HT-29 (cell line): ENCODE measurements around the gene PDK2. TPM values are rescaled to one million over a fixed set of nuclear protein-coding genes. Genes with fewer than 3 reads are reported as not detected.

Source experiments
- DNase-seq: peaks from one replicate; pipeline ENCODE4 v3.0.0-alpha.2; 2015; ENCODE audit warnings: low spot score
- total RNA-seq: library from RNA; depleted of rRNA; stranded (reverse); fragments of >200 nt; shearing (Covaris generic); gene quantifications from 2 replicates; pipeline ENCODE4 v1.2.3, GENCODE V29; 2014

PDK2 gene
- total RNA-seq, 1 experiment from 2014 or later = 31.9 TPM

DNA sequence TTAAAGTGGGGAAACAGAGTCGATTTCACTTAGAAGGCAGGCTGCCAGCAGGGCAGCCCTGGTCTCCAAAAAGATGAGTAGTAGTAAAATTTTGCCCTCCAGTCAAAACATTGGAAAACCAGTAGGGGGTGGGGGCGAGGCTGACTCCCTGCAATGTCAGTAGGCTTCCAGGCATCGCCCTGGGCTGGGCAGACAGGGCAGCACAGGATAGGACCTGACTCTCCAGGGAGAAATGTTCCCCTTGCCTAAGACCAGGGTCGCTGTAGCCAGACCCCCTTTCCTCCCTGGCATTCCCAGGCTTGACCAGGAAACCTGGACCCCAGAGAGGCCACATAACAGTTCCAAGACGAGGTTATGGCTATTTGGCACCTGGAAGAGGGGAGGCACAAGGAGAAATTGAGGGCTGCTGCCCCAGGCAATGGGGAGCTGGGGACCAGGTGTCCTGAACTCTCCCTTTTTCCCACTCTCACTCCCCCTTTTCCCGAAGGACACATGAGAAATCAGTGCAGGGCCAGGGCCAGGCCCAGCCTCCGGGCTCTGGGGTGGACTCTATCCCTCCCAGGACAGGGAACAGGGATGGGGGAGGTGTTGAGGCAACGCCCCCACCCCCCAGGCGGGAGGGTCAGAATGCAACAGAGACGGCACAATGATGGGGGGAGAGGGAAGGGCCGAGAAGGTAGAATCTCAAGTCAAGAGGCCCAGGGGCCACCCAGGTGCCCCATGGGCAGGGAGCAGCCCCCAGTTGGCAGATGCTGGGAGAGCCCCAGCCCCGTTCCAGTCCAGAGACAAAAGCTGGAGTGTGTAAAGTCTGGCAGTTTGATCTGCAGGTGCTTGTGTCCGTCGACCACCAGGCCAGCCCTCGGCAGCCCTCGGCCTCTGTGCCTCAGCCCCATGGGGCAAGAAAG lies 39.3 kb downstream of the PDK2 start:
- DNase-seq = no peak

DNA sequence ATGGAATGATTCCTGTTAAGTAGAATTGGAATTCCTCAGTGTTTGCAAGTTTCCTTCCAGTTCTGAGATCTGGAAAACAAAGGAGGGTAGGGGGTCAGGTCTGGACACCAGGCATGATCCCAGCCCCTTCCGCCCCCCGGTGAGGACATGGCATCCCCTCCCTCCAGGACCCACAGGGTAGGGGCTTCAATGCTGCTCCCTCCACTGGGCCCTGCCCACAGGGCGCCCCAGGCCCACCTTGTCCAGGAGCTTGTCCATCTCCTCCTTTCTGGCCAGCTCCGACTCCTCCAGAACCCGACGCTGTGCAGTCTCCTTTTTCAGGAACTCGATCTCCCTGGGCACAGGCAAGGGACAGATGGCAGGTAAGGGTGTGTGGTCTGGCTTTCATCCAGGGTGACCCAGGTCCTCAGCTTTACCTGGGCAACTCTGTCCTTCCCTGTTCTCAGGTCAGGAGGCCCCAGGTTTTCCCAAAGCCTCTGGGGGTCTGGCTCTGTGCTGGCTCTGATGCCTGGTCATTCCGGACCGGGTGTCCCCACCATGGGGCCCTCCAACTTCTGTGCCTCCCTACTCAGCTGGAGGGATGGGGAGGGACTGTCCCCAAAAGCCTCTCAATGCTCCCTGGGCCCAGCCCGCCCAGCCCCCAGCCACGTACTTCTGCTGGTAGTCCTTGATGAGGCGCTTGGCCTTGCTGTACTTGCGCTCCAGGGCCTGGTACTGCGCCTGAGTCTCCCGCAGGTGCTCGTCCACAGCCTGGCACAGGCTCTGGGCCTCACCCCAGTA lies 40.4 kb downstream of the PDK2 start:
- DNase-seq = no peak

DNA sequence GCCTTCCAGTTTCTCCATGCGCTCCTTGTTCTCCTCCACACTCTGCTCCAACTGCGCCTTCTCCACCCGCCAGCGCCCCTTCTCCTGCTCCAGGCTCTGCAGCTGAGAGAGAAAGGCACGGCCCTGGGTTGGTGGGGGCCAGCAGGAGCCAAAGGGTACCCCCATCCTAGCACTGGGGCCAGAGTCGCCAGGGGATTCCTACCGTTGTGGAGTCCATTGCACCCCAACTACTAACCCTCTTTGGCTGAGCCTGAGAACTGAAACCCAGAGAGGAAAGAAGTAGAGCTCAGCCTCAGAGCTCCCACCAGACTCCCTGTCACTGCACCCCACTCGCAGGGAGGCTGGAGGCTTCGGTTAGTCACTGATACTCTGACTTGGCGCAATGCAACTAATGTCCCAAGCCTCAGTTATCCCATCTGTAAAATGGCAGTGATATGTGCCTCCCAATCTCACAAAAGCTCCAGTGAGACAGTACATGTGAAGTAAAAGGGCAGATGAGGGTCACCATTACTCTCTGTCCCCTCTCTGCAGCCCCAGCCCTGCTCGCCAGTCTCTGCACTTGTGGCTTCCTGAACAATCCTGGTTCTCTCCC lies 41.0 kb downstream of the PDK2 start:
- DNase-seq = no peak

DNA sequence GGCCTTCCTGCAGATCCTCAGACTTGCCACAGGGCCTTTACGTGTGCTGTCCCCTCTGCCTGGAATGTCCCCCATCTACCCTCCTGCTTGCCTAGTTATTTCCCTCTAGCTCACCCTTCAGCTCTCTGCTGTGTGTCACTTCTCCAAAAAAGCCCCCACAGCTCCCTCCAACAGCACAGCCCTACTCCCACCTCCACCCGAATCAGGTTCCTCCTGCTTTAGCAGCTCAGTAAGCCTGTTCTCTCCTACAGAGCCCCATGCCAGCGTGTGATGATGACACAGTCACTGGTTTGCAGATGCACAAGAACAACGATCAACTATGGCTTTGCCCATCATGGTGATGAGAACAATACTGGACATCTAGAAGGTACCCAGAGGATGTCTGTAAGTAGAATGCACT lies 41.9 kb downstream of the PDK2 start:
- no peak for DNase-seq

DNA sequence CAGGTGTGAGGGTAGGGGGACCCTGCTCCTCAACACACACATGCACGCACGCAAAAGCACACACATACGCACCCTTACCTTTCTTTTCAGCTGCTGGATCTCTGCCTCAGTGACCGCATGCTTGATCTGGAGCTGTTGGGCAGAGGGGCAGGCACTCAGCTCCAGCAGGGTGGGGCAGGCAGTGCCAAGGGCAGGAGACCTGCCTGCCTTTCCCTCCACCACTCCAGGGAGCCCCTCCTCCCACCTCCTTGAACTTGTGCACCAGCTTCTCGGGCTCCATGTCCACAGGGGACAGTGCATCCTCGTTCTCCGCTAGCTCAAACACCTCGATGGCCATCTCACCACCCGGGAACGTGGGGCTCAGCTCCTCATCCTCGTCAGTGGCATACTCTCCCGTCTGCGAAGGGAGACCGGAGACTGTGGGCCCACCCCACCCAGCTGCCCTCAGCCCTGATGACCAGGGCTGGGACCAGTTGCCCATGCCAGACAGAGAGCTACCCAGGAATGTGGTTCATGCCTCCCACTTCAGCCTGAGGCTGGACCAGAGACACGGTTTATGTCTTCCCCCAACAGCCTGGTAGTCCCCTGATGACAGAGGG lies 44.1 kb downstream of the PDK2 start:
- no peak for DNase-seq

DNA sequence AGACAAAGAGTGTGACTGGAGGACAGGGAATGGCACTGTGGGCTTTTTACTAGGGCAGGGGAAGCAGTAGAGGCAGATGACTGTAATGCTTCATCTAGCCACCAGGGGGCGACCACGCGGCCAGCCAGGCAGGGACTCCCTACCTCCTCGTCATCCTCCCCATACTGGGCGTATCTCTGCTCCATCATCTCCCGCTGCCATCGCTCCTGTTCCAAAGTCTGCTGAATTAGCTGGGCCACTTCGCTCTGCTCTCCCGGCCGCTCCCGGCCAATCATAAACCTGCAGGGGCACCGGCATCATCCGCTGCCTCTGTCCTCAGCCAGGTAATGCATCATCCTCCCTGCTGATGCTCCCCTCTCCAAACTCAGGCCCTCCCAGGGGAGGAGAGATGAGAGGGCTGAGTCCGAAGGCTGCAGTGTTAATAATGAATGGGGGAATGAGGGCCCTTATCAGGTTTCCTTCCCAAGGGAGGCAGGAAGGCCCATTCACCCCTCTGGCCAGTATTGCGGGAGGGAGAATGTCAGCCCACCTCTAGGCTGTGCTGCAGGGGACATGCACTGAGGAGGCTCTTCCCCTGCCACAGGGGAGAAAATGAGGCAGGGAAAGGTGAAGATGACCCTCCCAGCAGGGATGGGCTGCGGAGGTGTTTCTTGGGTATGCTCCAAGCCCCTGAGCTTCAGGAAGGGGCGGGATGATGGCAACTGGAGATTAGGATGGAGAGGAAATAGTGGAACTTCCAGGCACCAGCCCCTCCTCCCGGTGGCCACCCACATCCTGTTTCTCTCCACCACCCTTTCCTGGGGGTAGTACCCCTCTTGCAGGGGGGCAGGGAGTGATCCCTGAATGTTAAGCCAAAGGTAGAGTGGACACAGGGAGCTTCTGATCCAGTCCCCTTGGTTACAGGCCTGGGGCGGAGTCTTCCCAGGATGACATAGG lies 45.1 kb downstream of the PDK2 start:
- peak; percentile 79 for DNase-seq

DNA sequence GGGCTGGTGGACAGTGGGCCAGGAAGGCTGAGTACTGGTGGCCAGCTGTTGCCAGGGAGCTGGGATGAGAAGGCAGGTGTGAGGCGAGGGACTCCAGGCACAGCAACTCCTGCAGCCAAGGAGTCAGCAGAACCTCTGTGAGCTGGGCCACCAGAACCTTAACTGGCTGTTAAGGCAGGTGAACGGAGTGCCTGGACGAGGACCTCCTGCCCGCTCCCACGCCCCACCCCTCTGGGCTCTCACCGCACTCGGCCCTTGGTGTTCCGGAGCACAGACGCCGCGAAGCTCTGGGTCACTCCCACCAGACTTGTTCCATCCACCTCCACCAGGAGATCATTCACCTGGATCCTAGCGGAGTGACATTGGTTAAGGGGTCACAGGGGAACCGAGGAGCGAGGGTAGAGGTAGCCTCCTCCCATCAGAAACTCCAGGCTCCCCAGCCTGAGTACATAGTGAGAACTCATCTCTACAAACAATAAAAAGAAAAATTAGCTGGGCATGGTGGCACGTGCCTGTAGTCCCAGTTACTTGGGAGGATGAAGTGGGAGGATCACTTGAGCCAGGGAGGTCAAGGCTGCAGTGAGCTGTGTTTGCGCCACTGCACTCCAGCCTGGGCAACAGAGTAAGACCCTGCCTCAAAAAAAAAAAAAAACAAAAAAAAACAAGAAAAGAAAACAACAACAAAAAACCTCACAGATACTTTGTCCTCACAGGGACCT lies 46.0 kb downstream of the PDK2 start:
- DNase-seq = no peak

DNA sequence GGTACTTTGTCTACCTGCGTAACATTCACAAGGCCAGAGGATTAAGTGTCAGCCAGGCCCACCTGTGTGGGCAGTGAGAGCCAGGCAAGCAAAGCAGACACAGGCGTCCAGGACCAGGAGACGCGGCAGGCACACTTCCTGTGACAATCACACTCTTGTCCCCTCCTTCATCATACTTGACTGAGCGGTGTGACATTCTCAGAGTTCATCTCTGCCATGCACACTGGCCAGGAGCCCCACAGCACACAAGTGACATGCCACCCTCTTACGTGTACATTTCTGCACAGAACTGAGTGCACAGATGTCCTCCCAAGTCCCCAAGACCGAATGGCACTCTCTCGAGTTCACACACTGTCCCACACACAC lies 46.6 kb downstream of the PDK2 start:
- no peak for DNase-seq

DNA sequence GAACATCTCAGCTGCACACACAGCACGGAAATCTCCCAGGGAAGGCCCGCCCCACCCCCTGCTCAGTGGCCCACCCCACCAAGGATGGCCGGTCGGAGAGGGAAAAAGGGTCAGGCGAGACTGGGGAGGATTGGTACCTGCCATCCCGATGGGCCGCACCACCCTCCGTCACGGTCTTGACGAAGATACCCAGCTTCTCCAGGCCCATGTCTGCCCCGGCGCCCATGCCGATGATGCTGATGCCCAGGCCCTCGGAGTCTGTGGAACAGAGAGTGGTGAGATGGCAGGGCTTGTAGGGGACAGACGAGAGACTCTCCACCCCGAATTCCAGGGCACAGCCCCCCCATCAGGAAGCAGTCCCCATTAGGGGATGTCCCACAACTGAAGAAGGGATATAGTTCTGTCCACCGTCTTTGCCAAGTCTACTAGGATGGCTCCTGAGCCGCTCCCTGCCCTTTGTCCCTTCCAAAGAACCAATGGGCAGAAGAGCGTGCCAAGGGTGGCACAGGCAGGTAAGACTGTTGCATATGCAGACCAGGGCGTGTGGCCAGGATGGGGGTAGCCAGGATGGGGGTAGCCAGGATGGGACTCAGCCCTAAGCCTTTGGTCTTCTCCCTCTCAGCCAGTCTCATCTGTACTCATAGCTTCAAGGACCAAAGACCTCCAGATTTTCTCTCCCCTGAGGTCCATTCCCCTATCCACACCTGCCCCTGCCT lies 48.5 kb downstream of the PDK2 start:
- DNase-seq = no peak

DNA sequence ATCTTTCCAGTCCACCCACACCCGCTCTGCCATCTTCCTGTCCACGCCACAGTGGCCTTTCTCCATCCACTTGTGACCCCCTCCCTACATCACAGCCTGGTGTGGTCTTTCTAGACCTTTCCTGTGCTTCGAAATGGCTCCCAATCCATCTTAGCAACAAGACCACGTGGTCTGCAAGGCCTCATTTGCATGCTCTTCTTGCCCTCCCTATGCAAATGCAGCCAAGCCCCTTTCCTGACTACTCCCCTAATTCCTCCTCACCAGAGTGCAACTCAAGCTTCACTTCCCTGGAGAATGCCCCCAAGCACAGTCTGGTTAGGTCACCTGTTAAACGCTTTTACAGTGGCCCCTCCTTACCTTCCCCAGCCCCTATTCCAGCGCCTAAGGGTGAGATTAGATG lies 49.2 kb downstream of the PDK2 start:
- no peak for DNase-seq

DNA sequence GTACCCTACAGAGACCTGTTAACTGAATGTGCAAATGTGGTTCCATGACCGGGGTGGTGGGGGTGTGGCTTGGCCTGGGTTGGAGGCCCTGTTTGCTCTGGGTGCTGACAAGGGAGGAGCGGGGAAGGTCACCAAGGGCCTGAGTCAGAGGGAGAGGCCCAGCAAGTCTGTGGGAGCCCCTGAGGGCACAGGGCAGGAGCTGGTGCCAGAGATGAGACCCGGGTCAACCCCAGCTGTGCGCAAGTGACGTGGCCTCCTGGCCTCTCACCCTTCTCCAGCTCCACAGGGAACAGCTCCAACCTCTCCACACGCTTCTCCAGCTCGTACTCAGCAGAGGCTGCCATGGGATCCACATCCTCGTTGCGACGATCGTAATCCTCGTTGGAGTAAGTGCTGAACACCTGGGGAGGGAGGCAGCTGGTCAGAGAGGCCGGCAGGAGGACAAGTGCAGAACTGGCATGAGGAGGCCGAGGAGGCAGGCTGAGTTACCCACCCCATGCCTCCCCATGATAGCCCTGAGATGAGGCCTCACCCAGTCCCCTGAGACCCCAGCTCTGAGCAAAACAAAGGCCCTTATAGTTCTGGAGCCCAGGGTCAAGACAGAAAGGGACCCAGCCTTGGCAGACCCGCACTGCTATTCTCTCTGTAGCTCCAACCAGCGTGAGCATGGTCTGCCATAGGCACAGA lies 49.8 kb downstream of the PDK2 start:
- no peak for DNase-seq

DNA sequence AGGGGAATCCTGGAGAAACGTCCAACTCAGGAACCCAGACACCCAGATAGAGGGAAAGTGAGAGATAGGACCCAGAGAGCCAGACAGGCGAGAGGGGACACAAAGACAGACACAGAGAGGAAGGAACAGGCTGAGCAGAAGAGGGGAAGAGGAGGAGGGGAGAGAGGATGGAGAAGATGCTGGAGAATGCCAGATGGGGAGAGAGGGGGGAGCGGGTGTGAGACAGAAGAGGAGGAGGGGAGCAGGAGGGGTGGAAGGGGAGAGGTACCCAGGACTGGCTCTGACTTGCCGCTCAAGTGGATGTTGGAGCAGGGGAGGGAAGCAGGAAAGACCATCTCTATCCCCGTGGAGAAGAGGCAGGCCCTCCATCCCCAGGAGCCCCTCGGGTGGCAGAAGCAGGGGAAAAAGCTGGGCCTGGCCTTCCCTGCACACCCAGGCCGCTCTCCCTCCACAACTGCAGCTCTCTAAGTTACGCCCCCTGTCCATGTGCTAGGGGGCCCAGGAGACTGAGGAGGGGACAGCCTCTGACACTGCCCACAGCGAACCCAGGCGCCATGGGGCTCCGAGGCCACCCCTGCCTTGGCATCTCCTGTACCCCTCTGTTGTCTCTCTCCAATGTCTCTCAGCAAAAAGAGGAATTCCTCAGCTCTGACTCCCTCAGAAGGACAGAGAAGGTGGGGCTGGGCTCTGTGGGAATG lies 50.5 kb downstream of the PDK2 start:
- no peak for DNase-seq

DNA sequence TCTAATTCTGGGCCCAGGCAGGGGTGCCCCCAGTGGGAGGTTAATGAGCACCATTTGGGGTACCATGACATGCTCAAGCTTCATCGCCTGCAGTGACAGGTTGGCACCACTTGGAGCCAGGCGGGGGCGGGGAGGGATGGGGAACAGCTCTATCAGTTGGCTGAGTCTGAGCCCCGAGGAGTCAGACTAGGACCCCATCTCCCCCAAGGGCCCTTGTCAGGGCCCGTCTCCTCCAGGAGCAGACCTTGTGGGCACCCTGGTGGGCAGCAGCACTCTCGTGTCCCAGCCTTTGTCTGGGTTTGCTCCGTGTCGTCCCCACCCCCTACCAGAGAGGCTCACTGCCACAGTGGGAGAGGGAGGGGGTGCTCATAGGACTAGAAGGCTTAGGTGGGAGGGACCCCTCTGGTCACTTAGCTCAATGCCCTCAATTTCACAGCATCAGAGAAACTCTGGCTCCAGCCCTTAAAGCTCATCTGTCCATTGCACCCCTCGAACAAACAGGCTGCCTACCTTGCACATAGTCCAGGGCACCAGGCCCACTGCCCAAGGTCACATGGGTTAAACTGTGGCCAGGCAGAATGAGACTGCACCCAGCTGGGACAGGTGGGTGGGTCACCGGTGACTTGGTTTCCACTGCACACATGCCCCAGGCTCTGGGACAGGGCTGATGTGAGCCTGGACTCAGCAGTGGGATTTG lies 51.2 kb downstream of the PDK2 start:
- no peak for DNase-seq

DNA sequence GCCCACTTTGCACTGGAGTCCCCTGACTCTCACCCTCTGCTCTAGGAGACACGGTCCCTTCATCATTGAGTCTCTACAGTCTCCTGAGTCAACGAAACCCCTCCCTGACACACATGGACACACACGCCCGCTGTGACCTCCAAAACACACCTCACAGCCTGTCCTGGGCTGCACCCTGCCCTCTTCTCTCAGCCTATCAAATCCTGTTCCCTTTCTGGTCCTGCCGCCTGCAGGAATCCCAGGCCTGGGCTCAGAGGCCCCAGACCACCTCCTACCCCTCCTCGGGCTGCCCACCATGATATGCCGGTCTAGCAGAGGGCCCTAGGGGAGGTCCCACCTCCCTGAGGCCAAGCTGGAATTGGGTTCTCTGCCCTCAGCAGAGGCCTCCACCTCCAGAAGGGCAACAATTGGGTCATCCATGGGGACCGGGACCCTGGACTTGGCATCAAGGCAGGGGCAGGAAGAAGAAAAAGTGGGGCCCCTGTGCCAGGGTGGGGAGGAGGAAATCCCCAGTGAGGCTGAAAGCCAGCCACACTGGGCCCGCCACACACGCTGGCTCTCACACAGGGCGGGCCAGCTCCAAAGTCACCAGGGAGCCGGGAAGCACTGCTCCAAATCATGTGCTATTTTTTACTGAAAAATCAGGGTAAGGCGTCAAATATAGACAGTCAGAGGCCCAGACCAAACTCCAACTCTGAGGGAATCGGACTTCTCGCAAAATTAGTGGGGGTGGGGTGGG lies 51.9 kb downstream of the PDK2 start:
- peak; percentile 25 for DNase-seq

DNA sequence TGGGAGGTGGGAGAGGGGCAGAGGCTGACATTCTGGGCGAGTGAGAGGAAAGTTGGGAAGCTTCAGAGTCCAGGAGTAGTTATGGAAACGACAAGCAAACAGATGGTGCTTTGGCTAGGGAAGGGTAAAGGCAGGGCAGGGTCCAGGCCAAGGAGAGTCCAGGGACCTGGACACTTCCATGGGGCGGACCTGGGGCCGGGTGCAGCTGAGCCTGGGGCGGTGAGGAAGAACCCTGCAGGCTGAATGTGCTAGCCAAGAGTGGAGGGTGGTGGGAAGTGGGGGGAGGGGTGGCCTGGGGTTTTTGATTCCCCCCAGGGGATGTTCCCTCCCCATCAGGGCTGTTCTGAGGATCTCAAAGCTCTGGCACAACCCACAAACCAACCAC lies 52.7 kb downstream of the PDK2 start:
- DNase-seq = peak; percentile 58

DNA sequence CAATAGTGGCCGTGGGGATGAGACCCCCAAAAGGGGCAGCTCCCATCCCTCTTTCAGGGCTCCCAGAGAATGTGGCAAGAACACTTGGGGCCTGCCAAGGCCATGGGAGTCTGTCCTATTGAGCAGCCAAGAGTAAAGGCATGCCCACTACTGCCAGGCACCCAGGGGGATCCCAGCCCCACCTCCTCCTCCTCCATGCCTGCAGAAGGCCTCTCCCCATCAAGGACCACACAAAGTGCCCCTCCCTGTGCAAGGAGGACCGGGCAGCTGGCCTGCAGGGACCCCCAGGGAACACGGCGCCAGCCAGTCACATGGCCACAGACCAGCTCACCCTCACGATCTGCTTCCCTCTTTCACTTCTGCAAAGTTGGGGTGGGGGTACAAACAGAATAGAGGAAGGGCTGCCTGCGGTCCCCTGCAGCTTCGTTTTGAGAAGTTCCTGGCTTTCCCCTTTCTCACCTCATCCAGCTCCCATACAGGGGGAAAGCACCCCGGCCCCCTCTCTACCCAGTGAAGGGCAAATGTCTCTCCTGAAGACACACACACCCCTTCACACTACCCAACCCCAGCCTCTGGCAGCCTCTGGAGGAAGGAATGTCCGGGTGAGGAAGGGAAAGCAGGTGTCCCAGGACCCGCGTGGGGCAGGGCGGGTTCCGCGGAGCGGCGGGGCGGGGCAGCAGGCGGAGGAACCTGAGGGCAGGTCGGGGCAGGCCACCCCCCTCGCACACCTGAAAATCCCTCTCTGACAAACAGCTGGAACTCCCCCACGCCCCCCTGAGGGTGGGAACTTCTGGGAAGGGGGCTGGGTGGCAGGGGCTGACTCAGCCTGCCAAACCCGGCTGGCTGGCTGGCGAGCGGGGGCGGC lies 53.3 kb downstream of the PDK2 start:
- DNase-seq = peak; percentile 74
